Neural cell (in vitro differentiated cells): ENCODE results near the gene SLC24A3. TPM values are rescaled to one million over a fixed set of nuclear protein-coding genes. Genes with fewer than 3 reads are reported as not detected.

Experiments used
- H2AFZ ChIP-seq: fragments of 200-600, 300-800 bp; sonication (generic), shearing (Covaris generic); 2 replicates; pipeline ENCODE4 v1.6.0; 2014; ENCODE audit warnings: low read depth, mild to moderate bottlenecking, antibody characterized with exemption, low read length, moderate library complexity
- H3F3A ChIP-seq: fragments of 200-600 bp; shearing (Covaris generic); 2 replicates; pipeline ENCODE4 v1.6.1; 2016; ENCODE audit warnings: mild to moderate bottlenecking, moderate library complexity, mixed read lengths, antibody characterized with exemption, low read length; ENCODE audit not compliant: insufficient read depth, poor library complexity, severe bottlenecking
- H3K27ac ChIP-seq: fragments of 200-600, 300-800 bp; sonication (generic), shearing (Covaris generic); 2 replicates; pipeline ENCODE4 v1.5.1; 2014; ENCODE audit warnings: mild to moderate bottlenecking, low read length, moderate library complexity
- H3K27me3 ChIP-seq: fragments of 300-800, 200-600 bp; sonication (generic), shearing (Covaris generic); 2 replicates; pipeline ENCODE4 v1.6.0; 2014; ENCODE audit warnings: mild to moderate bottlenecking, low read depth, low read length, moderate library complexity; ENCODE audit not compliant: insufficient read depth
- H3K36me3 ChIP-seq: fragments of 300-800, 200-600 bp; sonication (generic), shearing (Covaris generic); 2 replicates; pipeline ENCODE4 v1.5.1; 2014; ENCODE audit warnings: mild to moderate bottlenecking, antibody characterized with exemption, low read length, moderate library complexity; ENCODE audit not compliant: insufficient read depth
- H3K4me2 ChIP-seq: fragments of 300-800, 200-600 bp; sonication (generic), shearing (Covaris generic); 2 replicates; pipeline ENCODE4 v1.6.0; 2014; ENCODE audit warnings: mild to moderate bottlenecking, low read length
- H3K4me3 ChIP-seq: fragments of 300-800, 200-600 bp; sonication (generic), shearing (Covaris generic); 2 replicates; pipeline ENCODE4 v1.5.1; 2014; ENCODE audit warnings: mild to moderate bottlenecking, low read length, moderate library complexity
- H3K79me2 ChIP-seq: fragments of 200-600 bp; shearing (Covaris generic); replicated peaks from 2 replicates; pipeline ENCODE4 v1.6.0; 2014; ENCODE audit warnings: mild to moderate bottlenecking, low read length, moderate library complexity; ENCODE audit not compliant: insufficient read depth
- H3K9ac ChIP-seq: fragments of 300-800, 200-600 bp; sonication (generic), shearing (Covaris generic); 2 replicates; pipeline ENCODE4 v1.6.1; 2016; ENCODE audit warnings: mild to moderate bottlenecking, low read length, mixed read lengths
- H3K9me2 ChIP-seq: fragments of 200-600 bp; shearing (Covaris generic); 2 replicates; pipeline ENCODE4 v1.6.1; 2016; ENCODE audit warnings: mild to moderate bottlenecking, low read length, mixed read lengths; ENCODE audit not compliant: insufficient read depth
- H3K9me3 ChIP-seq: fragments of 200-600, 300-800 bp; sonication (generic), shearing (Covaris generic); 2 replicates; pipeline ENCODE4 v1.6.1; 2016; ENCODE audit warnings: mild to moderate bottlenecking, mixed run types, low read length, moderate library complexity, mixed read lengths
- H4K20me1 ChIP-seq: fragments of 200-600 bp; shearing (Covaris generic); 2 replicates; pipeline ENCODE4 v1.6.1; 2016; ENCODE audit warnings: mild to moderate bottlenecking, mixed run types; ENCODE audit not compliant: insufficient read depth
- CTCF ChIP-seq: fragments of 450-650 bp; IDR thresholded peaks from 2 replicates; pipeline ENCODE4 v1.5.1; 2014; ENCODE audit warnings: antibody characterized with exemption, mild to moderate bottlenecking, moderate library complexity; ENCODE audit not compliant: poor library complexity, severe bottlenecking
- EP300 ChIP-seq: fragments of 450-650 bp; conservative IDR thresholded peaks from 2 replicates; pipeline ENCODE4 v1.6.1; 2014; ENCODE audit warnings: antibody characterized with exemption, mild to moderate bottlenecking, moderate library complexity; ENCODE audit not compliant: poor library complexity, severe bottlenecking
- EZH2 ChIP-seq: fragments of 200-600, 300-800 bp; shearing (Covaris generic), sonication (generic); IDR thresholded peaks from 2 replicates; pipeline ENCODE4 v1.6.1; 2014; ENCODE audit warnings: antibody characterized with exemption, low read length, borderline replicate concordance, mild to moderate bottlenecking; ENCODE audit not compliant: insufficient read depth, poor library complexity, severe bottlenecking
- MXI1 ChIP-seq: fragments of 450-650 bp; conservative IDR thresholded peaks from 2 replicates; pipeline ENCODE4 v1.6.1; 2014; ENCODE audit warnings: antibody characterized with exemption, mild to moderate bottlenecking; ENCODE audit not compliant: poor library complexity, severe bottlenecking
- POLR2AphosphoS5 ChIP-seq: IDR thresholded peaks from 2 replicates; pipeline ENCODE4 v1.6.1; 2012
- RAD21 ChIP-seq: fragments of 450-650 bp; conservative IDR thresholded peaks from 2 replicates; pipeline ENCODE4 v1.6.1; 2014; ENCODE audit warnings: antibody characterized with exemption, mild to moderate bottlenecking, moderate library complexity
- REST ChIP-seq: IDR thresholded peaks from 2 replicates; pipeline ENCODE4 v1.6.1; 2012; ENCODE audit warnings: borderline replicate concordance
- SMC3 ChIP-seq: fragments of 450-650 bp; conservative IDR thresholded peaks from 2 replicates; pipeline ENCODE4 v1.6.1; 2014; ENCODE audit warnings: antibody characterized with exemption, mild to moderate bottlenecking, moderate library complexity; ENCODE audit not compliant: poor library complexity
- TAF1 ChIP-seq: IDR thresholded peaks from 2 replicates; pipeline ENCODE4 v1.6.1; 2012; ENCODE audit warnings: low read depth
- polyA plus RNA-seq: library from polyadenylated mRNA; depleted of rRNA; stranded (reverse); fragments of >200 nt; gene quantifications from 2 replicates; pipeline ENCODE4 v1.2.3, GENCODE V29; 2014

The SLC24A3 gene
- polyA plus RNA-seq, 1 donor from 2014 or later = 6.5 TPM

GRCh38 chr20:19430641-19431315, 218.3 kb downstream of the SLC24A3 start:
- Histone ChIP-seq H3K4me3 (no peak overlapping the region), H3K27ac (no peak overlapping the region), H2AFZ (no peak overlapping the region), H3K36me3 (no peaks in the 10 kb centered on the region), H3K9me3 (no peaks in the 10 kb centered on the region), H3K9me2 (no peaks in the 10 kb centered on the region), H3K27me3 (no peaks in the 10 kb centered on the region), H3F3A (no peaks in the 10 kb centered on the region), H3K4me2 (no peak overlapping the region), H4K20me1 (no peaks in the 10 kb centered on the region), H3K79me2 (no peaks in the 10 kb centered on the region), H3K9ac (no peak overlapping the region)
- no peak for TF ChIP-seq REST
- no peak for TF ChIP-seq SMC3
- no peak for TF ChIP-seq RAD21
- TF ChIP-seq CTCF = no peak
- TF ChIP-seq EP300 = no peak
- TF ChIP-seq POLR2AphosphoS5 = no peak
- TF ChIP-seq EZH2 = no peak
- TF ChIP-seq TAF1 = no peak
- no peak for TF ChIP-seq MXI1

GRCh38 chr20:19431316-19431700, 218.9 kb downstream of the SLC24A3 start:
- Histone ChIP-seq H3F3A (no peaks in the 10 kb centered on the region), H2AFZ (no peak overlapping the region)
- no peak for TF ChIP-seq RAD21
- TF ChIP-seq CTCF = no peak
- no peak for TF ChIP-seq REST
- no peak for TF ChIP-seq POLR2AphosphoS5
- TF ChIP-seq EP300 = no peak
- TF ChIP-seq SMC3 = no peak
- TF ChIP-seq MXI1 = no peak
- TF ChIP-seq TAF1 = no peak
- TF ChIP-seq EZH2 = no peak

More at GRCh38 chr20:19431316-19431700, 218.9 kb downstream of the SLC24A3 start:
- no peak overlapping the region for H3K4me3 ChIP-seq
- H4K20me1 ChIP-seq = no peaks in the 10 kb centered on the region
- H3K9me3 ChIP-seq = no peaks in the 10 kb centered on the region
- H3K9ac ChIP-seq = no peak overlapping the region
- H3K9me2 ChIP-seq = no peaks in the 10 kb centered on the region
- no peaks in the 10 kb centered on the region for H3K36me3 ChIP-seq
- H3K79me2 ChIP-seq = no peaks in the 10 kb centered on the region
- no peaks in the 10 kb centered on the region for H3K27me3 ChIP-seq
- H3K4me2 ChIP-seq = no peak overlapping the region
- no peak overlapping the region for H3K27ac ChIP-seq
